Hippocampal formation (tissue), 2 donors: Measurements from ENCODE around the gene ST6GALNAC1.
"Not testable (repeated sequence)": the region's sequence is repeated elsewhere in the genome, so short reads cannot be mapped to it uniquely, and the experiment has no call there.

Experiments used
- DNase-seq, 2 donors: peaks; one replicate each; lab custom pipeline; 2025; lab: John Stamatoyannopoulos, UW

The ST6GALNAC1 gene

GRCh38 chr17:76642032-76642561, 1.5 kb downstream of the ST6GALNAC1 start:
- DNase-seq, result no peak

GRCh38 chr17:76641501-76641900, 2.1 kb downstream of the ST6GALNAC1 start:
- DNase-seq, result no peak

- no peak for DNase-seq
Measured at GRCh38 chr17:76640550-76641380, 2.8 kb downstream of the ST6GALNAC1 start.

- DNase-seq, result no peak
Measured at GRCh38 chr17:76638263-76638662, 5.3 kb downstream of the ST6GALNAC1 start.

GRCh38 chr17:76636486-76637206, 6.9 kb downstream of the ST6GALNAC1 start:
- DNase-seq, result not testable (repeated sequence)

GRCh38 chr17:76635659-76636360, 7.7 kb downstream of the ST6GALNAC1 start:
- no peak for DNase-seq

GRCh38 chr17:76635039-76635438, 8.5 kb downstream of the ST6GALNAC1 start:
- DNase-seq, result no peak

- DNase-seq, result no peak
Measured at GRCh38 chr17:76633628-76634328, 9.8 kb downstream of the ST6GALNAC1 start.

- DNase-seq, result no peak
Measured at GRCh38 chr17:76631821-76632565, 11.6 kb downstream of the ST6GALNAC1 start.

GRCh38 chr17:76630151-76630550, 13.4 kb downstream of the ST6GALNAC1 start:
- DNase-seq, result no peak

GRCh38 chr17:76627510-76627909, 16.0 kb downstream of the ST6GALNAC1 start:
- no peak for DNase-seq

- no peak for DNase-seq
Measured at GRCh38 chr17:76626442-76626841, 17.1 kb downstream of the ST6GALNAC1 start.

GRCh38 chr17:76625496-76625895, 18.1 kb downstream of the ST6GALNAC1 start:
- DNase-seq, result no peak

- DNase-seq, result peak; percentile 57 to 60
Measured at GRCh38 chr17:76623271-76624146, 20.0 kb downstream of the ST6GALNAC1 start.

- no peak for DNase-seq
Measured at GRCh38 chr17:76617838-76618237, 25.7 kb downstream of the ST6GALNAC1 start.

- no peak for DNase-seq
Measured at GRCh38 chr17:76614912-76615617, 28.5 kb downstream of the ST6GALNAC1 start.

- not testable (repeated sequence) for DNase-seq
Measured at GRCh38 chr17:76614064-76614759, 29.3 kb downstream of the ST6GALNAC1 start.

- DNase-seq, result no peak
Measured at GRCh38 chr17:76612977-76613851, 30.3 kb downstream of the ST6GALNAC1 start.
